AG04450 (cell line): Measurements from ENCODE around the gene SLC12A7. TPM values are rescaled to one million over a fixed set of nuclear protein-coding genes. Genes with fewer than 3 reads are reported as not detected.

ENCODE experiments used
- CTCF ChIA-PET: fragments of 300-600, 350-600 bp; formaldehyde crosslinking; extraction: SDS; loops from one replicate; lab custom pipeline; 2022; ENCODE audit warnings: antibody characterized with exemption, inconsistent platforms; lab: Charles Lee
- POLR2A ChIA-PET: fragments of 350-600 bp; formaldehyde crosslinking; extraction: SDS; loops from one replicate; lab custom pipeline; 2021; ENCODE audit warnings: antibody characterized with exemption, inconsistent platforms; lab: Yijun Ruan, JAX
- DNase-seq: peaks from one replicate; pipeline ENCODE4 v3.0.0-alpha.2; 2011; ENCODE audit warnings: low read depth, low spot score
- H3K27ac ChIP-seq: one replicate; pipeline ENCODE4 v1.5.1; 2012; ENCODE audit warnings: low read depth, low read length, control low read depth
- H3K27me3 ChIP-seq: one replicate; pipeline ENCODE4 v1.6.0; 2012; ENCODE audit warnings: low read length; ENCODE audit not compliant: control insufficient read depth, insufficient read depth
- H3K4me3 ChIP-seq: 2 replicates; pipeline ENCODE4 v1.5.1; 2011; ENCODE audit warnings: mild to moderate bottlenecking, low read depth, low read length, control low read depth
- H3K9me3 ChIP-seq: 2 replicates; pipeline ENCODE4 v1.5.1; 2012; ENCODE audit warnings: low read length; ENCODE audit not compliant: control insufficient read depth, insufficient read depth
- CTCF ChIP-seq: IDR thresholded peaks from 2 replicates; pipeline ENCODE4 v1.5.1; 2011; ENCODE audit warnings: low read depth, low read length, control low read depth, inconsistent platforms
- polyA plus RNA-seq: library from polyadenylated mRNA; depleted of rRNA; stranded (reverse); fragments of >200 nt; gene quantifications from 2 replicates; pipeline ENCODE4 v1.2.3, GENCODE V29; 2011

SLC12A7 gene
- polyA plus RNA-seq, 1 experiment, result 0.56 TPM

GRCh38 chr5:1133510-1134201, 21.8 kb upstream of the SLC12A7 start:
- ChIA-PET CTCF (no interaction called here), POLR2A (no interaction called here)
- Histone ChIP-seq H3K27me3 (peaks cover 4% of the 10 kb centered on the region), H3K27ac (no peak overlapping the region), H3K4me3 (no peak overlapping the region), H3K9me3 (peaks cover 16% of the 10 kb centered on the region; the same call in 1 of the 2 replicates)
- DNase-seq, result no peak
- TF ChIP-seq CTCF, result no peak

- Histone ChIP-seq H3K27ac (no peak overlapping the region), H3K9me3 (peaks cover 16% of the 10 kb centered on the region; the same call in 1 of the 2 replicates), H3K4me3 (no peak overlapping the region), H3K27me3 (peaks cover 4% of the 10 kb centered on the region)
- POLR2A ChIA-PET, result no interaction called here
- no peak for TF ChIP-seq CTCF
- no peak for DNase-seq
- CTCF ChIA-PET, result no interaction called here
Observed at GRCh38 chr5:1133108-1133507, 21.2 kb upstream of the SLC12A7 start.

- DNase-seq, result no peak
- H3K27ac ChIP-seq, result no peak overlapping the region
- peaks cover 13% of the 10 kb centered on the region; the same call in 1 of the 2 replicates for H3K9me3 ChIP-seq
- no peak for TF ChIP-seq CTCF
- ChIA-PET CTCF (no interaction called here), POLR2A (no interaction called here)
- H3K4me3 ChIP-seq, result no peak overlapping the region
- peaks cover 4% of the 10 kb centered on the region for H3K27me3 ChIP-seq
Observed at GRCh38 chr5:1132570-1132969, 20.7 kb upstream of the SLC12A7 start.

GRCh38 chr5:1131726-1132125, 19.9 kb upstream of the SLC12A7 start:
- H3K4me3 ChIP-seq, result no peak overlapping the region
- no peak overlapping the region for H3K27ac ChIP-seq
- POLR2A ChIA-PET, result no interaction called here
- TF ChIP-seq CTCF, result no peak
- peaks cover 4% of the 10 kb centered on the region for H3K27me3 ChIP-seq
- peaks cover 6% of the 10 kb centered on the region; the same call in 1 of the 2 replicates for H3K9me3 ChIP-seq
- DNase-seq, result no peak
- CTCF ChIA-PET, result no interaction called here

- POLR2A ChIA-PET, result no interaction called here
- peaks cover 4% of the 10 kb centered on the region for H3K27me3 ChIP-seq
- CTCF ChIA-PET, result no interaction called here
- H3K9me3 ChIP-seq, result peaks cover 3% of the 10 kb centered on the region; the same call in 1 of the 2 replicates
- no peak for TF ChIP-seq CTCF
- DNase-seq, result no peak
- H3K4me3 ChIP-seq, result no peak overlapping the region
- no peak overlapping the region for H3K27ac ChIP-seq
Observed at GRCh38 chr5:1131191-1131621, 19.3 kb upstream of the SLC12A7 start.
